ENCODE data around the gene GSTM3. TPM values are rescaled to one million over a fixed set of nuclear protein-coding genes. Genes with fewer than 3 reads are reported as not detected.

GSTM3 gene
- total RNA-seq, 1 experiment from 2014 or later, result 223 TPM

- H3K27me3 ChIP-seq (replicated peaks), result no peaks in the 10 kb centered on the region
- no peak overlapping the region for H3K27ac ChIP-seq
- peaks cover 43% of the 10 kb centered on the region for H3K4me1 ChIP-seq (replicated peaks)
- H3K4me3 ChIP-seq, result no peak overlapping the region
- H3K9me3 ChIP-seq (replicated peaks), result no peaks in the 10 kb centered on the region
- DNase-seq (ENCODE audit: low read depth in 1 of 2, low spot score in 2 of 2), result no peak
- no peaks in the 10 kb centered on the region for H3K36me3 ChIP-seq
These were observed 42.1 kb upstream of the GSTM3 start for GRCh38 chr1:109782927-109783326.

DNA sequence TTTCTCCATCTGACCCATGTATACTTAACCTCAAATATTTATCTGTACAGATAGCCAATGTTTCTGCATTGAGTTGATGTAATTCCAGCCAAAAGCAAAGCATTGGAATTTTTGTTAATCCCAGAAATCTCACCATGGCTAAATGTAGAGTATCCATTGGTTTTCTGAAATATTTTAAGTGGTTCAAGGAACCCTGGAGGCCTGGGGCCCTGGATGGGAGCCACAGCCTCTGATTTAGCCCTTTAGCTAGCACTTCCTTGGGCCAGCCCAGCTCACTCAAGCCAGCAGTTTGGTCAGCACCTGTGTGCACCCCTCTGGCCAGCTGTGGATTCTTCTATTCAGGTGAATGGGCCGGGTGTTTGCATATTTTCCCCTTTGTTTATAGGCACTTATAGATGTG, 41.7 kb upstream of the GSTM3 start:
- Histone ChIP-seq H3K27me3 (replicated peaks) (no peaks in the 10 kb centered on the region), H3K4me3 (no peak overlapping the region), H3K4me1 (replicated peaks) (peaks cover 39% of the 10 kb centered on the region), H3K27ac (no peak overlapping the region), H3K9me3 (replicated peaks) (no peaks in the 10 kb centered on the region), H3K36me3 (no peaks in the 10 kb centered on the region)
- DNase-seq (ENCODE audit: low read depth in 1 of 2, low spot score in 2 of 2), result no peak

DNA sequence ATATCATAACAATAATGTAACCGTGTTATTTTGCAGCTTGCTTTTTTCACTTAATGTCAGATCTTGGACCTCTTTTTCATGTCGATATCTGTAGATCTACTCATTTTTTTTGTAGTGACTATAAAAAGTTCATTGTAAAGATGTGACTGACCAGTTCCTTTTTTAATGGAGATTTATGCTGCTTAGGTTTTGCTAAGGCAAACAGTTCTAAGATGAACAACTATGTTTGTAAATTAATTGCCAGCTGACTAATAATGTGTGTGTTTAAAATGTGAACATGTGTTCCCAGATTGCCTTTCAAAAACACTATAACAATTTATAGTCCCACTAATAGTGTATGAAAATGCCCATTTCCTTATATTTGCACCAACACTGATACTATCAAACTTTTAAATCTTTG, 41.0 kb upstream of the GSTM3 start:
- Histone ChIP-seq H3K4me1 (replicated peaks) (peaks cover 37% of the 10 kb centered on the region), H3K9me3 (replicated peaks) (no peaks in the 10 kb centered on the region), H3K4me3 (no peak overlapping the region), H3K27me3 (replicated peaks) (no peaks in the 10 kb centered on the region), H3K27ac (no peak overlapping the region), H3K36me3 (no peaks in the 10 kb centered on the region)
- DNase-seq (ENCODE audit: low read depth in 1 of 2, low spot score in 2 of 2), result no peak

DNA sequence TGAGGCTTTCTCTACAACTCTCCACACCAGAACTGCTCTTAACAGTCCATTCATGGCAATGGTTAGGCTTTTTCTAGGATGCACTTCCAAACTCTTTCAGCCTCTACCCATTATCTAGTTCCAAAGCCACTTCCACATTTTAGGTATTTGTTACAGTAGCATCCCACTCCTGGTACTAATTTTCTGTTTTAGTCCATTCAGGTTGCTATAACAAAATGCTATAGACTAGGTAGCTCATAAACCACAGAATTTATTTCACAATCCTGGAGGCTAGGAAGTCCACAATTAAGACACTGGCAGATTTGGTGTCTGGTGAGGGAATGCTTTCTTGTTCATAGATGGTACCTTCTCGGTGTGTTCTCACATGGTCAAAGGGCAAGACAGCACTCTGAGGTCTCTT, 40.1 kb upstream of the GSTM3 start:
- Histone ChIP-seq H3K4me1 (replicated peaks) (peaks cover 32% of the 10 kb centered on the region), H3K4me3 (no peak overlapping the region), H3K9me3 (replicated peaks) (no peaks in the 10 kb centered on the region), H3K27me3 (replicated peaks) (no peaks in the 10 kb centered on the region), H3K36me3 (no peaks in the 10 kb centered on the region), H3K27ac (no peak overlapping the region)
- no peak for DNase-seq (ENCODE audit: low read depth in 1 of 2, low spot score in 2 of 2)

GRCh38 chr1:109777980-109778625, 37.3 kb upstream of the GSTM3 start:
- H3K4me1 ChIP-seq (replicated peaks), result peaks cover 15% of the 10 kb centered on the region
- no peaks in the 10 kb centered on the region for H3K27me3 ChIP-seq (replicated peaks)

DNA sequence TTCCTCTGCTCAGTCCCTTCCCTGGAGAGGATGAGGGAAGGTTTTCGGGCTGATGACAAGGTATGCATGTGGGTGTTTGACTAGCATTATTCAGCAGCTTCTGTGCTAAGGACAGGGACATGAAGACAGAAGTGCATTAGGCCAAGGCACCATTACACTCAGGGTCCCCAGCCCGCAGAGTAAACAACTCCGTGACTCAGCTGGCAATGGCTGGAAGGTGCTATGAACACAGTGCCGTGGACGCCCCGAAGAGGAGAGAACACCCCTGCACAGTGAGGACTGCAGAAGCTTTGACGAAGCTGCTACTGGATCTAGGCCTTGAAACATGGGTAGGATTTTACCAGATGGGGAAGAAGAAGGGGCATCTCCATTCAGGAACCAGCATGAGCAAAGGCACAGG, 36.6 kb upstream of the GSTM3 start:
- DNase-seq (ENCODE audit: low read depth in 1 of 2, low spot score in 2 of 2), result no peak
- H3K9me3 ChIP-seq (replicated peaks), result no peaks in the 10 kb centered on the region
- H3K27me3 ChIP-seq (replicated peaks), result no peaks in the 10 kb centered on the region
- H3K27ac ChIP-seq, result no peak overlapping the region
- H3K4me1 ChIP-seq (replicated peaks), result peaks cover 12% of the 10 kb centered on the region
- no peaks in the 10 kb centered on the region for H3K36me3 ChIP-seq
- no peak overlapping the region for H3K4me3 ChIP-seq

More at GRCh38 chr1:109777980-109778625, 37.3 kb upstream of the GSTM3 start:
- no peaks in the 10 kb centered on the region for H3K9me3 ChIP-seq (replicated peaks)
- H3K4me3 ChIP-seq, result no peak overlapping the region
- no peak for DNase-seq (ENCODE audit: low read depth in 1 of 2, low spot score in 2 of 2)
- H3K36me3 ChIP-seq, result no peaks in the 10 kb centered on the region
- H3K27ac ChIP-seq, result no peak overlapping the region

DNA sequence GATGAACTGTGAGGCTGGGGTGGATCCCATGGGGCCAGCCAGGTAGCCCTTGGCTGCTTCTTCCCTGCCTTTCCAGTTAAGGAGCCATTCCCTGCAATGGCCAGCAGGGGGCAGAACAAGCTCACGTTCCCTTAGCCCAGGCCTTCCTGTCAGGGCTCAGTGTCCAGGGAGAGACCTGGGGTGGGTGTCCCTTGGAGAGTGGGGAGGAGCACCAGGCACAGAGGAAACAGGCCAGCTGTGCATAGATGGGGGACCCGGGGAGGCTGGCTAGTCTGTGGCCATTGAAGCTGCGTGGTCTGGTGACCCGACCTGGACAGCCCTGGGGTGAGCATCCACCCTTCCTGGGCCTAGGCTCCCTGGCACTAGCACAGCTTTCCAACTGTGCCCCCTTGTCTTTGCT, 36.1 kb upstream of the GSTM3 start:
- no peak overlapping the region for H3K27ac ChIP-seq
- no peaks in the 10 kb centered on the region for H3K9me3 ChIP-seq (replicated peaks)
- no peaks in the 10 kb centered on the region for H3K27me3 ChIP-seq (replicated peaks)
- H3K4me1 ChIP-seq (replicated peaks), result peaks cover 15% of the 10 kb centered on the region
- peak; percentile 78 to 87 for DNase-seq (ENCODE audit: low read depth in 1 of 2, low spot score in 2 of 2)
- no peak overlapping the region for H3K4me3 ChIP-seq
- no peaks in the 10 kb centered on the region for H3K36me3 ChIP-seq

- Histone ChIP-seq H3K9me3 (replicated peaks) (no peaks in the 10 kb centered on the region), H3K36me3 (no peaks in the 10 kb centered on the region), H3K4me3 (no peak overlapping the region), H3K27me3 (replicated peaks) (no peaks in the 10 kb centered on the region), H3K4me1 (replicated peaks) (peaks cover 19% of the 10 kb centered on the region), H3K27ac (no peak overlapping the region)
- DNase-seq (ENCODE audit: low read depth in 1 of 2, low spot score in 2 of 2), result no peak
These were observed 35.5 kb upstream of the GSTM3 start for GRCh38 chr1:109776206-109776835.

DNA sequence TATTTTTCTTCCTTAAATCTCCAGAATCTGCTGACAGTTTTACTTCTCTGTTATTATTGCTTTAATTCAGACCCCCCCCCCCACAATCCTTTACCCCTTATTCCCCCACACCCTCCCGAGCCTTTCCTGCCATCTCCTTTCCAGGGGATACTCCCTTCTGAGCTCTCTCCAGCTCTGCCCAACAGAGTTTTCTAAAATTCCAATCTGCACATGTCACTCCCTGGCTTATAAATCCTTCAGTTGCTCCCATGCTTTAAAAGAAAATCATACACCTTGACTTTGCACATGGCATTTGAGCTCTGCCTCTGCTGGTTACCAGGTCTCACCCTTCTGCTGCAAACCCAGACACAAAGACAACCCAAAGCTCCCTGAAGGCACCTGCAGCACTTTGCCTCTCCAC, 34.6 kb upstream of the GSTM3 start:
- DNase-seq (ENCODE audit: low read depth in 1 of 2, low spot score in 2 of 2), result no peak
- Histone ChIP-seq H3K4me1 (replicated peaks) (peaks cover 19% of the 10 kb centered on the region), H3K9me3 (replicated peaks) (no peaks in the 10 kb centered on the region), H3K36me3 (no peaks in the 10 kb centered on the region), H3K27ac (no peak overlapping the region), H3K27me3 (replicated peaks) (no peaks in the 10 kb centered on the region), H3K4me3 (no peak overlapping the region)

DNA sequence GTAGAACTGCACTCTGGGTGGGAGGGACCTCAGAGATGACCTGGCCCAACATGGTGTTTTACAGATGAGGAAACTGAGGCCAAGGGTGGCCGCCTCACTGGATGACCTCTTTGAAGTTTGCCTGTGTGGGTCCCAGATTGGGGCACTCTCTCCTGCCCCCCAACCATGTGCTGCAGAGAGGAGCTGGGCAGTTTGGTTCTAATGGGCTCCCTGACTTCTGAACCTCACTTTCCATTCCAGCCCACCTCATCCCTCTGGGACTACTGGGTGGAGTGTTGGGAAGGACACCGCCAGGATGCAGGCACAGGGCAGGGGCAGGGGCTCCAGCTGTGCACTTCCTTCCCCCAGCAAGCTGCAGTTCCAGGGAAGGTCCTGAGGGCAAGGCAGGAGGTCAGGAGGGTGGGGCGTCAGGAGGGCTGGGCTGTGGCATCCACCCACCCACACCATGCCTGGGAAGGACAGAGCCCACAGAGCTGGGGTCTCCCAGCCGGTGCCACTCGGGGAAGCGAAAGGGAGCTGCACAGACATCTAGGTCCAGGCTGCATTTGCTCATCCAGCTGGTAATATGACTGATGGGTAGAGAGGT, 33.2 kb upstream of the GSTM3 start:
- Histone ChIP-seq H3K9me3 (replicated peaks) (no peaks in the 10 kb centered on the region), H3K36me3 (no peaks in the 10 kb centered on the region), H3K4me1 (replicated peaks) (peaks cover 19% of the 10 kb centered on the region), H3K27ac (no peak overlapping the region), H3K4me3 (no peak overlapping the region), H3K27me3 (replicated peaks) (no peaks in the 10 kb centered on the region)
- no peak for DNase-seq (ENCODE audit: low read depth in 1 of 2, low spot score in 2 of 2)

GRCh38 chr1:109773203-109773899, 32.5 kb upstream of the GSTM3 start:
- H3K27me3 ChIP-seq (replicated peaks), result no peaks in the 10 kb centered on the region
- DNase-seq (ENCODE audit: low read depth in 1 of 2, low spot score in 2 of 2), result peak; percentile 63 to 87
- no peaks in the 10 kb centered on the region for H3K9me3 ChIP-seq (replicated peaks)
- H3K36me3 ChIP-seq, result no peaks in the 10 kb centered on the region
- peaks cover 19% of the 10 kb centered on the region for H3K4me1 ChIP-seq (replicated peaks)
- no peak overlapping the region for H3K27ac ChIP-seq
- no peak overlapping the region for H3K4me3 ChIP-seq

GRCh38 chr1:109772658-109773202, 31.9 kb upstream of the GSTM3 start:
- no peak overlapping the region for H3K27ac ChIP-seq
- H3K27me3 ChIP-seq (replicated peaks), result no peaks in the 10 kb centered on the region
- no peak for DNase-seq (ENCODE audit: low read depth in 1 of 2, low spot score in 2 of 2)
- no peaks in the 10 kb centered on the region for H3K9me3 ChIP-seq (replicated peaks)
- no peaks in the 10 kb centered on the region for H3K36me3 ChIP-seq
- no peak overlapping the region for H3K4me3 ChIP-seq
- H3K4me1 ChIP-seq (replicated peaks), result peaks cover 19% of the 10 kb centered on the region

DNA sequence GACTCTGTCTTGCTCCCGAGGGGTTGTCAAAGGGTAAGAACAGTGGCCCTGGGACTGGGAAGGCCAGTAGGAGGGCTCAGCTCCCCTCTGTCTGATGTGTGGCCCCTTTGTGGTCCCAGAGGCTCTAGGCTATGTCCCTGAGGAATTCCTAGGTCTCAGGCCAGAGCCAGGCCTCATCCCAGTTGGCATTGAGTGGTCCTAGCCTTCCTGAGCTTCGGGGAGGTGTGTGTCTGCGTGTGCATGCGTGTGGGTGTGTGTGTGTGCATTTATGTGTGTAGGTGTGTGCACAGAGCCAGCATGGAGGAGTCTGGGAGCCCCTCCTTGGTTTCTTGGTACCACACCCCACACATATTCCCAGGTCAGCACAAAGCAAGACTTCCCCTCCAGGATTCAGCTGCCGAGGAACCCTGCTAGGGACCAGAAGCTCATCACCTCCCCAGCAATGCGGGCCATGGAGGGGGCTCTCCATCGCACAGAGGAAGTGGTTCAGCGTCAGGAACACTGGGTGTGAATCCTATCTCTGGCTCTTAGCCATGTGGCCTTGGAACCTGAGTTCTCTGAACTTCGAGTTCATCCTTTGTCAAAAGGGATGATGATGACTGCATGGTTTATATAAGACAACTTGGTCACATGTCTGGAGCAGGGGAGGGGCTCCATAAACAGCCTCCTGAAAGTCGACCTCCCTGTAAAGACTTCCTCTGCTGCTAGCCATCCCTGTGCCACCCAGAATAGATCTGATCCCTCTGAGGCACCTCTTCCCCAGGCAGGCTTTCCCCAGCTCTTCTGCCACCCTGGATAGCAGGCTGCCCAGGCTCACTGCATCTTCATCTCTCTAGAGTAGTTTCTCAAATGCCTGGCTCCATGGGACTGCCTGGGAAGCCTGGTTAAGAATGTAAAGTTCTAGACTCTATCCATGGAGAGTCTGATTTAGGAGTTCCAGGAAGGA, 31.1 kb upstream of the GSTM3 start:
- DNase-seq (ENCODE audit: low read depth in 1 of 2, low spot score in 2 of 2), result no peak
- Histone ChIP-seq H3K4me3 (no peak overlapping the region), H3K4me1 (replicated peaks) (peaks cover 16% of the 10 kb centered on the region), H3K27me3 (replicated peaks) (no peaks in the 10 kb centered on the region), H3K27ac (no peak overlapping the region), H3K9me3 (replicated peaks) (no peaks in the 10 kb centered on the region), H3K36me3 (no peaks in the 10 kb centered on the region)
